ENCODE data around the gene BLID.

Gene BLID

DNA sequence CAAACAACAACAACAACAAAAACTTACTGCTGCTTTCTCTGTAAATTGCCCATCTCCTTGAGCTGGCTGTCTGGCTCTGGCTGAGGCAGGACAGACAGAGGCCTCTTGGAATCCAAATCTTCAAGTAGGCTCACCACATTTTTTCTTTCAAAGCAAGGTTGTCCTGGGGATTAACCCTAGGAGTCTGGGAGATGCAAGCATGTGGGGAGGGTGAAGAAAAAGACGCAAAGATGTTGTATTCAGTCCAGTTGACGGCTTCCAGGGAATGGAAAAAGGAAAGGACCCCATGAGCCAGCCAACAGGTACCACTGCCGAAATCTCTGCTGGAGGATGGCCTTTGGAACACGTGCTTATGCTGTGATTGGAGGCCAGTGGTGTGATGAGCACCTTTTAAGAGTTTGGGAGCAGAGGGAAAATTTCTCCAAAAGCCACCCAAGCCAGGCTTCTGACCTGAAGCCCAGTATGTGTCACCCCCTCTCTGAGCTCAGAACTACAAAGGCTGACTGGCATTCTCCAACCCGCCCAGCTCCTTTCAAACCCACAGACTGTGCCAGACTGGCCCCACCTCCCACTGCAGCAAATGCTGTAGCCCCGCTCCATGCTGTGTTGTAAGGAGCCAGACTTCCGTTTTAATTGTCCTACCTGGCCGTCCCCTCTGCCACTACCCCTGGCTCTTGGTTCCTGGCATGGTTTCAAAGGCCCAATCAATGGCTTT, 10.8 kb downstream of the BLID start:
- no peak for DNase-seq (ENCODE audit: low read depth in 3 of 3)

DNA sequence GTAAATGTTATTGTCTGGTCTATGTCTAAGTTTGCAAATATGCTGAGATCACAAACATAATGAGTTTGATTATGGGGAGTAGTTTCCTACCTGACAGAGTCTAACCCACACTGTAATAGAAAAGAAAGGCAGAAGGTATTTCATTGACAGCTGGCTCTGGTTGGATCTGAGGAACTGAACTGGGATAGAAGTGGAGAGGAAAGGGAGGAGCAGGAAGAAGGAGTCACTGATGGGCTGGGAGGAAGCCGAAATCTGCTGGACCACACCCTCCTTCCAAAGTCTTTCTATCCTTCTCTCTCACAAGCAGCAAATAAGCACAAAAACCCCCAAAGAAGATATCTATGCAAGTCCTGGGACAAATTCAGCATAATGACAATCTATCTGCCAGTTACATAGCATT, 11.7 kb downstream of the BLID start:
- DNase-seq (ENCODE audit: low read depth in 3 of 3): no peak

DNA sequence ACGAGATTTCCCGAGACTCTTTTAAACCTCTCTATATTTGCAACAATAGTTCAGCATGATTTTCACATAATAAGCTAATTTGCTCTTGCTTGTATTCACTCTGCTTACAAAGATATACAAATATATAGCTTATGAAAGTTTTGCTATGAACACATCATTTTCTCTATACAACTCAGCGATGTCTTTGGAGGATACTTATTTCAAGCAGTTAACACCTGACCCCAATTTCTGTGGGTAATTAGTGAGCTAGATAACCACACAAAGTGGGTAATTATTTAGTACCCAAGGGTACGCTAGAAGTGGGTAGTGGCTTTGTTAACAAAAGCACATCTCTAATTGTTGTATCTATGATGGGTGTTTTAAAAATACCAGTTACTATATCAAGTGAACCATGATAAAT, 12.3 kb downstream of the BLID start:
- no peak for DNase-seq (ENCODE audit: low read depth in 3 of 3)

DNA sequence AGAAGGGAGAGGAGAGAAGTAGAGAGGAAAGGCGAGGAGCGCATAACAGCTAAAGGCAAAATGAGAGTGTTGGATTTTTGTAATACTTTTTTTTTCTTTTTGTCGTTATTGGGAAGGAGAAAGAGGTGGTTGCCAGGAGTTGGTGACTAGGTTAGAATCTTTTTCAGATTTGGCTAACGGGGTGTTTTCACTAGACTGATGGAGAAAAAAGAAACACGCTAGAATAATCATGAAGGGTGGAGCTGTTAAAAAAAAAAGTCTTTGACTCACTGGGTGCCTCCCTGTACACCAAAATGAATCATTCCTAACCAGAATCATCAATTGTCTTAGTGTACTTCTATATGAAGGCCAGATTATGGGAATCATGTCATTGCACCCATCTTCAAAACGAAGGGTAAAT, 12.7 kb downstream of the BLID start:
- DNase-seq (ENCODE audit: low read depth in 3 of 3): no peak

DNA sequence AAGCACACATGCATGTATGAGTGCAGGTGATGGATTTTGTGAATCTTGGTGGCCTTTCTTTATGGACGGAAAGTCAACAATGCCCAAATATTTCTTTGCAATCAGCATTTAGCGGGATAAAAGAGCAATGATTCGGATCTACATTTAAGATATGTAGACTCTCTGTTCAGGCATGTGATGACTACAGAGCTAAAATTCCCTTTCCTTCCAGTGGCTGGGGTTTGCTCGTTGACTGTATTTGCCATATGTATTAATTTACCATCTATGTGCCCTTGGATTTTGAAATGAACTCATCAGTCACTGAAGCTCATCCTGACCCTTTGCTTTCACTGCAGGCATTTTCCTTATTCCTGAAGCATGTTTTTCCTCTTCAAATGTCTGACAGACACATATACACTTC, 13.6 kb downstream of the BLID start:
- no peak for DNase-seq (ENCODE audit: low read depth in 3 of 3)

DNA sequence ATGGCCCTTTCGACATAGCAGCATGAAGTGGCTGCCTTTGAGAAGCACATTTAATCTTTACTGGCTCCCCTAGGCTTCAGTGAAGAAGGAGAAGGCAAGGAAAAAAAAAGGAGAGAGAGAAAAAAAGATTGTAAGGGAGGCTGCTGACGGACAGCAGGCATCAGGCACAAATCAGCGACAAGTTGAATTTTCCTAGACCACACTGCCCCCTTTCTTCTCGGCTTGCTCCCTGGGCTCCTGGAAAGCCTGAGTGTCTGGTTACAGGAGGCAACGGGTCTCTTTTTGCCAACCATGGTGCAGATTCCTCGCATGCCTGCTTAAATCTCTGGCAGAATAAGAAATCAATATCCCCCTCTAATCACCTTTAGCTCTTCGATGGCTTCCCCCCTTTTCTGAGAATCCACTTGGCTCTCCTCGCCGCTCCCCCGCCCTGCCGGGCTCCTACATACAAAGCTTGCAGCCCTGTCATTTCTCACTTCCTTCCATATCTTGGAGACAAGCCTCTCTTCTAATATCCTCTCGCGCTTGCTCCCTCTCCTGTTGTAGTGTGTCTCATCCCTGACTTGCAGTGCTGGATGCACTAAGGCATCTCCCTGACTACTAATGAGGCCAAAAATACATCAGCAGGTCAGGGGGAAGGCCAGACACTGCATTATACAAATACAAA, 14.3 kb downstream of the BLID start:
- no peak for DNase-seq (ENCODE audit: low read depth in 3 of 3)

DNA sequence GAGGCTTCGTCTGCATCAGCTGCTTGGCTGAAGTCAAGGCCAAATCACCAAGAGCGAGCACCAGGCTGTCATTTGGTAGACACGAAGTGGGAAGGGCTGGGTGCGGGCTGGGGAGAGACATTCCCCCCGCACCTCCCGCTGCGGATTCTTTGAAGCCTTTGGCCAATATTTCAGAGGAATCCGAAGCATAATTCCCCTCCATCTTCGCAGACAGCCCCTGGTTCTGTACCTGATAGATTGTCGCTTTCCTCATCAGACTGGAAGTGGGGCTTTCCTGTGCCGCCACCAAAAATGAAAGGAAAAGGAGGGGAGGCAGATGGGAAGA, 15.3 kb downstream of the BLID start:
- no peak for DNase-seq (ENCODE audit: low read depth in 3 of 3)

DNA sequence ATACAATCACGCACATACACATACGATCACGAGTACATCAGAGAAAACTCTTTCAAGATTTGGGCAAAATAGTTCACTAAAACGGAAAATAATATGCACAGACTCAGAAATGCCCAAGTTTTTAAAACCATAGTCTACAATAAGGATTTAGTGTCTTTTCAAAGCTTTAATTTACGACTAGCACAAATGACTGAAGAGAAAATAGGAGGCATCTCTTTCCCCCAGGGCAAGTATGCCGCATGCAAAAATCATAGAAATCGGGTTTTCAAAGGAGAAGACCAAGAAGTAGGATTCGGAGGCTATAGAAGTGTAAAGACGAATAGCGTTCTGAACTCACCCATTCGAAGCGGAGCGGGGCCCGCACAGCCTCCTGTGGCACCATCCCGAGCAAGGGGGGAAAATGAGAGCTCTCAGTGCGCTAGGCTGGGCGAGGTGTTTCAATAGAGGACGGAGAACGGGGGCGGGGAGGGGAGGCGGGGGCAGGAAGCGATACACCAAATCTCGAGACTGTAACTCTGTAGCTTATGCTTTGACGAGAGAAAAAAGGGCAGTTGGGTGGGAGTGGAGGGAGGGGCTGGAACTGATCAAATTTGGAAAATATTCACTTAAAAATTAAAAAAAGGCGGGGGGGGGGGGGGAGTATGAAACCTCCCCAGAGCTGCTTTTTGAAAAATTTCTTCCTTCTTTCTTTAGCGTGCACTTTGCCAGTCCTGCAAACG, 15.8 kb downstream of the BLID start:
- DNase-seq (ENCODE audit: low read depth in 3 of 3): no peak

DNA sequence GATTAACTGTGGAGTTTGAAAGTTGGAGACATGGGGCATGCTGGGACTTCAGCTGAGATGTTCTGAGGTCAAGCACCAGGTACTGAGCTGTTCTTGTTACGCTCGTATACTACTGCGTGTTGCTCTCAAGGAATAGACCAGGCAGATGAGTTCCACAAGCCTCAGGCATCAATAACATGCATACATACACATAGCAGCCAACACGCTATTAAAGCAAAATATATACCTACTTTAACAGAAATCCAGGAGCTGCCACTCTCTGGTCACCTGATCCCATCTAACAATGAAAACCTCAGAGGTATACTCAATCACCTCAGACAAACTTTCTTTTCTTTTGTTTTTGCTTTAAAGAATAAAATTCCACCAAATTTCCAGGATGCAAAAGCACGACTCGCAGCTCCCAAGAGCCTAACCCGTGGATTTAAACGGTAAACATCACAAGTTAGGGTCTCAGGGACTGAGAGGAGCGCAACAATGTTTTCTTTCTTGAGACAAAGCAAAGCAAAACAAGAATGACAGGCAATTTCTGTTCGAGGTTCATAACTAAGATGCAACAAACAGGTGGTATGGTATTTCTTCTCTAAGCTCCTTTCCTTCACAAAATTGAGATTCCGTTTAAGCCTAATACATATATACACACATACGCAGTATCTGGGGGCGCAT, 16.5 kb downstream of the BLID start:
- no peak for DNase-seq (ENCODE audit: low read depth in 3 of 3)

DNA sequence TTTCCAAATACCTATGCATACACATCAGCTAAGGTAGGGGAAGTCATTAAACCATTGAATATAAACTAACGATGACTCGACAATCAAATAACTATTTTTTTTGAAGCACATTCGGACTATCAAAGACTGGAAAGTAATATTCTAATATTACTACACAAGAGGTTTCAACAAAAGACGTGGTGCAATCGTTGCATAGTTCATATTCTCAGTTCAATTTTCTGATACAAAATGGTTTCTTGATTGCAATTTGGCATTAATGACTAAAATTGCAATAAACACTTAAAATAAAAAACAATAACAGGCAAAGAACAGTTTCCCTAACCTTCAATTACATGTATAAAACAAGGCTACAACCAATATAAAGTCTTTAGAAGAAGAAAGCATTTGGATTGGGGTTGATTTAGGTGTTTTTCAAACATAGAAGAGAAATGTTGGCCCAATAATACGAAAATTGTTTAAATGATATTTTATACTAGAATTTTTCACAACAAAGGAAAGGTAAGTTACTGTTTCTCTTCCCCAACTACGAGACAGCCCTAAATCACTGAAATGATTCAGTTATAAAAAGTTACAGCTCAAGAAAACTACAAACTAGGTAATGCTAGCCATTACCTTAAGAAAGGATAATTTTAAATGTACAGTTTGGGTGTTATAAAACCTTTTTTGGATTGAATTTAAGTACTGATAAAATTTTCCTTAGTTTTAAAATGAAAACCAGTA, 17.6 kb downstream of the BLID start:
- DNase-seq (ENCODE audit: low read depth in 3 of 3): no peak

DNA sequence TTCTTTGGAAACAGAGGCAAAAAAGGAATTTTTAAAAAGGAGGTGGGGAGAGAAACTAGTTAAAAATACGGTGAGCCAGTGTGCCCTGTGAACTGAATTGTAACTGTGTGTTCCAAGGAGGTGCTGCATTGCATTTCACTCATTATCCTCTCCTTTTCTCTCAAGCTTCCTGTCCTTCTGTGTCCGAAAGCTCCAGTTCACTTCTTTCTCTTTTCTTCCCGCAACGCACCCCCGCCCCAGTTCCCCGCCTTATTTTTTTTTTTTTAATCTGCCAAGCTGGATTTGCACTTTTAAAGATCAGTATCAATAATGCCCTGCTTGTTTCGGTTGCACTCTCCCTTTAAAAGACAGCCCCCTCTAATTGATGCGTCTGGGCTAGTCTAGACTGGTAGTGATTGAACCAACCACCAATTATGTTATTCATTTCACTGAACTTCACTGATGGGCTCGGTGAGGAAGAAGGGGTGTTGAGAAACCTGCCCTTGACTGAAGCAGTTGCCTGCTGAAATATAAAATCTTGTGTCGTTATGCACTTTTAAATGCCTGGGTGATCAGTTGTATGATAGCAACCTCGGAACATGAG, 18.5 kb downstream of the BLID start:
- no peak for DNase-seq (ENCODE audit: low read depth in 3 of 3)

DNA sequence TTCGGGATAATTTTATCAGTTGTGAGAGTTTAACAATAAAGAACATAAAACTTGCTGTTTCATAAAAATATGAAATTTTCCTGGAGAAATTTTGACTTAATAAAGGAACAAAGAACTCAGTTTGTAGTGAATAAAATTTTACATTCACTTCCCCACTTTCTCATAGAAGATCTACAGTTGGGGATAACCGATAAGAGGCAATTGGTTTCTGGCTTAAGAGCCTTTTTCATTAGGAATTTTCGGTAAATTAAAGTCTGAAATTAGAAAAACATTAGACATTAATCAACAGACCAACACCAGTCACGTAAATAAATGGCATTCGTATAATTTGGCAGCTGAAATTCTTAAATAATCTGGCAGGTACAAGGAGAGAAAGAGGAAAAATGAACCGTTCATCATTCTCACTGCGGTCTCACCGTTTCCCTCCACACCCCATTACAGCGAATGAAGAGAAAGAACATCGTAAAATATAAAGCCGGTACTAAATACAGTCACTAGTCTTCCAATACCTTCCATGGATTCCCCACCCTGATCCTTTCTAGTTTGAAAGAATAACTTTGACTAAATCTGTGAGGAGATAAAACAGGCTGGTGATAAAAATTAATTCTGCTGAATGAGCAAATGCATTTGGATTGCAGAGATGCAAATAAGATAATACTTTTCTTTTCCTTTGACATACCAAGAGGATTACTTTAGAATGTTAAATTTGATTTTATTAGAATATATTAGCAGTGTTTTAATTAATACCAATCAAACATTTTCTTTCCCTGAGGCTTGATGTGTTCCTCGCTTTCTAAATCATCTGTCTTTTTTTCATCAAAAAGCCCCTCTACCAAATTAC, 19.5 kb downstream of the BLID start:
- DNase-seq (ENCODE audit: low read depth in 3 of 3): no peak

DNA sequence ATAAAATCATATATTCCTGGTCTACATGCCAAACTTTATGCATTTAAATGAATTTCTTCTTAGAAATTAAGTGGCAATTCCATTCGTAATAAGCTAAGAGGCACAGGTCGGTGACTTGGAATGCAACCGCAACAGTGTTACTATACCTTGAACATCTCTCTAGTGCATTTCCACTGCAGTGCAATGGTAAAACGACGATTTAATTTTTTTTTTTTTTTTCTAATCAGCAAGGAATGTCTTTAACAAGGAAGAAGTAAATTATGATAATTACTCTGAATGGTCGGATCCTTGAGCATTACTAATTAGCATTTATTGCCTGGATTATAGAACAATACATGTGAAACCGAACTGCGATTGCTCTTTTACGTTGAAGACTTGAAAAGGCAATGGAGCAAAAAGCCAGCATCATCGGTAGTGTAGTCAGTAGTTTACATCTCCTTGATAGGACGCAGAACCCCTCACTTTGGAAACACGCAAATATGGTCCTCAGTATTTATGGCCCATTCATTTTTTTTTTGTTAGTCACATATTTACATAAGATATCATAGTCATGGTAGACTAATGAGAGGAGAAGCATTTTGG, 20.2 kb downstream of the BLID start:
- no peak for DNase-seq (ENCODE audit: low read depth in 3 of 3)

DNA sequence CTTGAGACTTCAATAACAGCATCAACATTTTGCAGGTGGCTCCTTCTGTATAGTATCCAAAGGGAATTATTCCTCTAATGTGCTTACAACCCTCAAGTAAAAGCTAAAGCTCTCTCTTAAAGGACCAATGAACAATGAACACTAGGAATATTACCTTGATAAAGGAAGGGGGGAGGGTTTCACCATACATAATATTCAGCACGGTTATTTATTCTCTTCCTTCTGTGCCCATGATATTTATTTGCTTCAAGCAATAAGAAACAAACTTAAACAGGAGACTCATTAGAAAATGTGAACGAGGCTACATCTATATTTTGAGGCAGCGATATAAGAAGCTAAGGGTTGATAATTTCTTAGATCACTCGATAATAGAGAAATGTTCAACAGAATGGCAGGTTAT, 21.2 kb downstream of the BLID start:
- no peak for DNase-seq (ENCODE audit: low read depth in 3 of 3)

DNA sequence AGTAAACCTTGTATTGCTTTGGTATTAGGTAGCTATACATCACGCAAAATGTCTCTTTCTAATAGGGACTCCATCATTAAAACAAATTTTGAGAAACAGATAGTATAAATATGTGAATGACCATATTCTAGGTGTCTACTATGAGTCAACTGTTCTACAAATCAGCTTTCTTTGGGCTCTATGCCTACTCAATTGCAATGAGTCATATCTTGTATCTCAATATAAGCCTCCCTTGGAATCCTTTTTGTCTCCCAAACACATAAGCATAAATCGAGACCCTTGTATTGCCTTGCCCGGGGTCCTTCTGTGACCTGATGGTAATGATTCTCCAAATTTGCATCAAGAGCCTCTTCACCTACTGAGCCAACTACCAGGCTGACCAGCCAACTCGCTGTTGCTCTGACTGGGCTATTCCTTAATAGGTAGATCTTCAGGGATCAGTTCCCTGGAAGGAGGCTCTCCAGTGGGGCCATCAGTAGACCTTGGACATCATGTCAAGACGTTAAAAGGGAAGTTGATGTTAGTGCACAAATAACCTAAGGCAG, 22.2 kb downstream of the BLID start:
- DNase-seq (ENCODE audit: low read depth in 3 of 3): no peak

DNA sequence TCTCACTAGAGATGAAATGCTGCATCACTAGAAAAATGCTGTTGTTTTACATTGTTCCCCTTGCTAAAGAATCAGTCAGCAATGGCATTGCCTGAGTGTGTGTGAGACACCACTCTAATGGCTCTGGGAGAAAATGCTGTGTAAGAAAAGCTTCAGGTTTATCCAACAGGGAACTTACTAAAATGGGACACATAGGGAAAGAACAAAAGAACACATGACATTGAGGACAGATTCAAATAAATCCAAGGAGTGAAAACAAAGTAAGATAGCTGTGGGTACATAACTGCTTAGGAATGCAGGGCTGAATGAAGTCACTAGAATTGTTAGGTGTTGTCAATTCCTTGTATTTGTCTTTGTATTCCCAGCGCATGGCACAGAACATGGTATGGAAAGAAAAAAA, 24.2 kb downstream of the BLID start:
- no peak for DNase-seq (ENCODE audit: low read depth in 3 of 3)

DNA sequence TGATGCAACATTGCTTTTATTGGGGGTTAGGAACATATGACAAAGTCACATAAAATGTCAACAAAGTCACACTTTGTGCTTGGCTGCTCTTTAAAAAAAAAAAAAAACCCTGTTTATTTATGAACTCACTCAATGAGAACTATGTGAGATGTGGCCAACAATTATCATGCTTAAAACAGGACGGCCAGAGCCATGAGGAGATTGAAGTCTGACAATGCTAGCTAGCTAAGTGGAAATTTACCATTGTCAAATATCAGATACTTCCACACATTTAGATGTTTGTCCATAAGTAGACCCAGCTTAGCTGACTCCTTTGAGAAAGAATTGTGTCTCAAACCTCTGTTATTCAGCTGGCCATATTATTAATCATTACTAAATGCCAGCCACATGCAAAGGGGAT, 26.9 kb downstream of the BLID start:
- DNase-seq (ENCODE audit: low read depth in 3 of 3): no peak

DNA sequence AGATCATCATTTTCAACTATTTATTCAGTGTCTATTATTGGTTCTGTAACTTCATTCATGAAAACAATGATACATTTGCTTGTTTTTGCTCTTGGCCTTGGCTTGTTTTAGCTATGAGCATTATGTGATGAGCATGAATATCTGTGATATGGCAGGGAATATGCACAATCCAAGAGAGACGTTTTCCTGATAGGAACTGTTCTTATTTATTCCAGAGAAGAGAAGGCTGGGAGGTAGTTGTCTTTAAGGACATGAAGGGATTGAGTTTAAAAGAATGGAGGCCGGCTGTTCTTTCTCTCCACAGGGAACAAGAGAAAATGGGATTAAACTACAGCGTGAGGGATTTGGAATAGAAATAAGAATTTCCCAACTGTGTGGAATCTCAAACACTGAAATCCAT, 30.3 kb downstream of the BLID start:
- DNase-seq (ENCODE audit: low read depth in 3 of 3): no peak

DNA sequence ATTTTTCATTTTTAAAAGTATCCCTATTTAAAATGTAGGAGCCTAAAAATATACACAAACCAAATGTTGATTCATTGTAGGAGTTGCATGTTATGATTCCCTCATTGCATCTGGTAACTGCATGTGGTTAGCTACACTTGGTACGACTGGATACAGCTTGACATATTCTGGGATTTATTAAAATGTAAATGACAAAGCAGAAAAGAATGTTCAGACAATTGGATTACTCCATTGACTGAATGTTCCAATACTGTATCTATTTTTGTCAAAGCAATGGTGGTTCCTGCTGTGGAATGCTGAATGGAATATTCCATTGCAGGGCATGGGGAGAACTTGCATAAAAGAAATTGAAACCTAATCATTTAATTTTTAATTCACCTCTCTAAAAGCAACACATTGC, 30.8 kb downstream of the BLID start:
- DNase-seq (ENCODE audit: low read depth in 3 of 3): no peak

DNA sequence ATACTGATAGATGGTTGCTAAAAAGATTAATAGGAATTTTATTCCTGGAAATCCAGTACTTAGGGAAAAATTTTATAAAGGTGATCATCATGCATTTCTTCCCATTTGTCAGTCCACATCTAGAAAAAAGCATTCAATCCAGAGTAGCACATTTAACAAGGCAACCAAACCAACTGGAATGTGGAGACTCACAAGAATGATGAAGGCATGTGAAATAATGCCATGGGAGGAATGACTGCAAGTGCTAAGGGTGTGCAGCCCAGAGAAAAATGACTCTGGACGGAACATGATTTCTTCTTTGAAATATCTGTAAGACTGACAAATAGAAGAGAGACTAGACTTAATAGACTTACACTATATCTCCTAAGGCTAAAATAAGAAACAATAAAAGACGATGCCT, 33.8 kb downstream of the BLID start:
- DNase-seq (ENCODE audit: low read depth in 3 of 3): no peak

Measured in stimulated activated CD4-positive, alpha-beta T cell treated with anti-CD3 and anti-CD28 coated beads, TNF-alpha, amount 100 ng/mL, for 24 hours (primary cell).